ENCODE results near the gene ATL2.
A peak's percentile ranks its signal among the peaks of the same experiment; 100 is the strongest.
"Not testable (repeated sequence)": the region's sequence is repeated elsewhere in the genome, so short reads cannot be mapped to it uniquely, and the experiment has no call there.

The ATL2 gene

GRCh38 chr2:38279201-38279600 lies 97.9 kb downstream of the ATL2 start:
- in situ Hi-C loops (cut with MboI; ENCODE audit: low pct_unique_long_range_greater_than_20kb, low sequenced_read_pairs, unreplicated experiment), result loop anchor here (10.0 kb wide), 1 partner anchor 294 kb away; no protein-coding TSS in a partner anchor
- DNase-seq (ENCODE audit: low spot score), result no peak
- no peak for TF ChIP-seq CTCF (IDR thresholded peaks at IDR 0.05; ENCODE audit: extremely low read depth, insufficient read depth, missing control alignments)

GRCh38 chr2:38278117-38278438 lies 99.0 kb downstream of the ATL2 start:
- not testable (repeated sequence) for DNase-seq (ENCODE audit: low spot score)
- in situ Hi-C loops (cut with MboI; ENCODE audit: low pct_unique_long_range_greater_than_20kb, low sequenced_read_pairs, unreplicated experiment), result loop anchor here (10.0 kb wide), 1 partner anchor 293 kb away; no protein-coding TSS in a partner anchor

- TF ChIP-seq CTCF (IDR thresholded peaks at IDR 0.05; ENCODE audit: extremely low read depth, insufficient read depth, missing control alignments), result no peak
- no peak for DNase-seq (ENCODE audit: low spot score)
- in situ Hi-C loops (cut with MboI; ENCODE audit: low pct_unique_long_range_greater_than_20kb, low sequenced_read_pairs, unreplicated experiment), result loop anchor here (10.0 kb wide), 1 partner anchor 293 kb away; no protein-coding TSS in a partner anchor
Measured at GRCh38 chr2:38277245-38278116, 99.6 kb downstream of the ATL2 start.

GRCh38 chr2:38274286-38275276 lies 102.5 kb downstream of the ATL2 start:
- in situ Hi-C loops (cut with MboI; ENCODE audit: low pct_unique_long_range_greater_than_20kb, low sequenced_read_pairs, unreplicated experiment), result loop anchor here (10.0 to 25.0 kb wide), 2 partner anchors 290 to 887 kb away; no protein-coding TSS in a partner anchor
- DNase-seq (ENCODE audit: low spot score), result peak; percentile 65
- TF ChIP-seq CTCF (IDR thresholded peaks at IDR 0.05; ENCODE audit: extremely low read depth, insufficient read depth, missing control alignments), result peak; percentile 53

GRCh38 chr2:38271697-38272096 lies 105.4 kb downstream of the ATL2 start:
- in situ Hi-C loops (cut with MboI; ENCODE audit: low pct_unique_long_range_greater_than_20kb, low sequenced_read_pairs, unreplicated experiment), result loop anchor here (10.0 to 25.0 kb wide), 2 partner anchors 287 to 884 kb away; no protein-coding TSS in a partner anchor
- TF ChIP-seq CTCF (IDR thresholded peaks at IDR 0.05; ENCODE audit: extremely low read depth, insufficient read depth, missing control alignments), result no peak
- DNase-seq (ENCODE audit: low spot score), result no peak

- no peak for TF ChIP-seq CTCF (IDR thresholded peaks at IDR 0.05; ENCODE audit: extremely low read depth, insufficient read depth, missing control alignments)
- no peak for DNase-seq (ENCODE audit: low spot score)
- in situ Hi-C loops (cut with MboI; ENCODE audit: low pct_unique_long_range_greater_than_20kb, low sequenced_read_pairs, unreplicated experiment), result loop anchor here (10.0 to 25.0 kb wide), 2 partner anchors 375 to 882 kb away; no protein-coding TSS in a partner anchor
Measured at GRCh38 chr2:38269421-38269820, 107.7 kb downstream of the ATL2 start.

Measured in GM13977 (cell line).